ENCODE measurements around the gene NCK2. TPM values are rescaled to one million over a fixed set of nuclear protein-coding genes. Genes with fewer than 3 reads are reported as not detected.

NCK2 gene
- total RNA-seq, 1 experiment from 2014 or later: 26.7 TPM

- Histone ChIP-seq H3K4me2 (ENCODE audit: low read length) (no peak overlapping the region), H3K27me3 (ENCODE audit: insufficient read depth, low read length) (no peaks in the 10 kb centered on the region), H3K79me2 (ENCODE audit: insufficient read depth, low read length) (peaks cover 8% of the 10 kb centered on the region), H3K4me3 (replicated peaks in 1 of 2; ENCODE audit: low read depth in 1 of 2, low read length in 2 of 2) (no peak overlapping the region), H3K27ac (ENCODE audit: low read depth, low read length) (no peak overlapping the region), H3K9me2 (ENCODE audit: insufficient read depth) (no peaks in the 10 kb centered on the region), H3K4me1 (ENCODE audit: control insufficient read depth in 1 of 2, insufficient read depth in 2 of 2, low read length in 2 of 2) (peaks cover 3 to 11% of the 10 kb centered on the region in 2 experiments; a peak in 3 of 4 replicates), H3K36me3 (ENCODE audit: control insufficient read depth in 1 of 2, insufficient read depth in 2 of 2, low read length in 2 of 2) (no peaks in the 10 kb centered on the region), H2AFZ (ENCODE audit: low read depth, low read length, poor library complexity, severe bottlenecking) (no peak overlapping the region), H3K9ac (ENCODE audit: low read length) (no peak overlapping the region), H4K20me1 (ENCODE audit: insufficient read depth) (no peaks in the 10 kb centered on the region), H3K9me3 (ENCODE audit: control insufficient read depth in 1 of 2, insufficient read depth in 1 of 2, low read depth in 1 of 2, low read length in 2 of 2) (no peaks in the 10 kb centered on the region)
- BruUV-seq (replicated peaks): no TSS peak
- CTCF ChIA-PET: no interaction called here
- POLR2A ChIA-PET: no interaction called here
- RAD21 ChIA-PET (ENCODE audit: low non-redundant PET in 1 of 2, low total read pairs in 2 of 2, uncharacterized antibody in 2 of 2, unreplicated experiment in 2 of 2): no interaction called here
- ATAC-seq (no peak), DNase-seq (ENCODE audit: low read depth, low spot score) (no peak)
- TF ChIP-seq YY1 (IDR thresholded peaks at IDR 0.05; ENCODE audit: extremely low read depth, insufficient replicate concordance, low read depth, low read length) (no peak), POLR2AphosphoS5 (IDR thresholded peaks at IDR 0.05; ENCODE audit: low read depth, low read length) (no peak), CEBPB (IDR thresholded peaks at IDR 0.05; ENCODE audit: low read depth) (no peak), ZFX (IDR thresholded peaks at IDR 0.05) (no peak), MAX (IDR thresholded peaks at IDR 0.05) (no peak), EZH2 (IDR thresholded peaks at IDR 0.05) (no peak), RAD21 (IDR thresholded peaks at IDR 0.05; ENCODE audit: low read depth) (no peak), ZBTB33 (IDR thresholded peaks at IDR 0.05; ENCODE audit: extremely low read depth, insufficient replicate concordance, low read length) (no peak), EGR1 (IDR thresholded peaks at IDR 0.05; ENCODE audit: low read depth) (no peak), SP1 (IDR thresholded peaks at IDR 0.05; ENCODE audit: low read depth) (no peak), SRF (IDR thresholded peaks at IDR 0.05; ENCODE audit: low read depth) (no peak), ATF3 (IDR thresholded peaks at IDR 0.05) (no peak), JUND (IDR thresholded peaks at IDR 0.05) (no peak), ZNF274 (IDR thresholded peaks at IDR 0.05; ENCODE audit: low read depth, low read length) (no peak), FOSL1 (IDR thresholded peaks at IDR 0.05; ENCODE audit: low read depth) (no peak), CTCF (IDR thresholded peaks at IDR 0.05 in 2 of 3, conservative IDR thresholded peaks at IDR 0.05 in 1 of 3; ENCODE audit: borderline replicate concordance in 1 of 3, insufficient read depth in 1 of 3, low read depth in 2 of 3, low read length in 2 of 3) (no peak), POLR2A (IDR thresholded peaks at IDR 0.05; ENCODE audit: borderline replicate concordance, extremely low read depth, insufficient read depth, insufficient read length) (no peak), TCF7L2 (IDR thresholded peaks at IDR 0.05; ENCODE audit: borderline replicate concordance, extremely low read depth, insufficient read depth, insufficient read length) (no peak)
- intact Hi-C loops (cut with micrococcal nuclease): no loop called here
Measured at GRCh38 chr2:105741174-105741573, 3.5 kb upstream of the NCK2 start.
